OCI-LY7 (cell line): ENCODE measurements around the gene POPDC2. TPM values are rescaled to one million over a fixed set of nuclear protein-coding genes. Genes with fewer than 3 reads are reported as not detected.

ENCODE experiments used
- BruUV-seq: library from RNA; stranded (reverse); fragments of 400-500 nt; replicated peaks from 2 replicates; lab custom pipeline; 2021; lab: Mats Ljungman, UMichigan
- CTCF ChIA-PET: fragments of 300-600 bp; sonication (Branson Sonifier 250); formaldehyde crosslinking; loops from one replicate; lab custom pipeline; 2022; ENCODE audit warnings: antibody characterized with exemption; ENCODE audit not compliant: unreplicated experiment; lab: Charles Lee
- POLR2A ChIA-PET: fragments of 300-600 bp; sonication (Branson Sonifier 250); formaldehyde crosslinking; loops from one replicate; lab custom pipeline; 2022; ENCODE audit warnings: antibody characterized with exemption; lab: Charles Lee
- DNase-seq: peaks from one replicate; pipeline ENCODE4 v3.0.0-alpha.2; 2015; ENCODE audit warnings: low spot score
- H2AFZ ChIP-seq: fragments of 200-600 bp; sonication (generic), shearing (Covaris generic); 2 replicates; pipeline ENCODE4 v1.6.1; 2014; ENCODE audit warnings: mild to moderate bottlenecking, antibody characterized with exemption, low read length, moderate library complexity
- H3K27ac ChIP-seq: fragments of 200-600 bp; sonication (generic); 2 replicates; pipeline ENCODE4 v1.5.1; 2014; ENCODE audit warnings: mixed run types, low read depth, mild to moderate bottlenecking, moderate library complexity, low read length, inconsistent platforms; ENCODE audit not compliant: poor library complexity, severe bottlenecking
- H3K36me3 ChIP-seq: fragments of 200-600 bp; sonication (generic); 2 replicates; pipeline ENCODE4 v1.6.1; 2014; ENCODE audit warnings: mild to moderate bottlenecking, antibody characterized with exemption, low read length, moderate library complexity, mixed read lengths; ENCODE audit not compliant: insufficient read depth
- H3K4me1 ChIP-seq: fragments of 200-600 bp; sonication (generic); 2 replicates; pipeline ENCODE4 v1.5.1; 2014; ENCODE audit warnings: mild to moderate bottlenecking, low read length; ENCODE audit not compliant: insufficient read depth, poor library complexity, severe bottlenecking
- H3K4me2 ChIP-seq: fragments of 200-600 bp; sonication (generic); 2 replicates; pipeline ENCODE4 v1.6.1; 2014; ENCODE audit warnings: mild to moderate bottlenecking, low read length
- H3K4me3 ChIP-seq: fragments of 200-600 bp; sonication (generic); 2 replicates; pipeline ENCODE4 v1.5.1; 2014; ENCODE audit warnings: mild to moderate bottlenecking, low read depth, low read length; ENCODE audit not compliant: poor library complexity, severe bottlenecking
- H3K79me2 ChIP-seq: fragments of 200-600 bp; sonication (generic); 2 replicates; pipeline ENCODE4 v1.6.1; 2016; ENCODE audit warnings: low read depth, mild to moderate bottlenecking, low read length, moderate library complexity, mixed read lengths; ENCODE audit not compliant: insufficient read depth
- H3K9me2 ChIP-seq: fragments of 200-600 bp; sonication (generic); 2 replicates; pipeline ENCODE4 v1.6.1; 2016; ENCODE audit warnings: mild to moderate bottlenecking, low read length, mixed read lengths; ENCODE audit not compliant: insufficient read depth
- H3K9me3 ChIP-seq: fragments of 200-600 bp; sonication (generic); 2 replicates; pipeline ENCODE4 v1.6.1; 2014; ENCODE audit warnings: mild to moderate bottlenecking, mixed run types, low read length, mixed read lengths
- H4K20me1 ChIP-seq: fragments of 200-600 bp; sonication (generic); 2 replicates; pipeline ENCODE4 v1.6.1; 2014; ENCODE audit warnings: mild to moderate bottlenecking, antibody characterized with exemption, low read length, moderate library complexity, mixed read lengths; ENCODE audit not compliant: insufficient read depth
- EZH2phosphoT487 ChIP-seq: fragments of 200-600 bp; sonication (generic); IDR thresholded peaks from 2 replicates; pipeline ENCODE4 v1.6.1; 2018; ENCODE audit warnings: low read depth, borderline replicate concordance, mild to moderate bottlenecking, mixed run types, antibody characterized with exemption, low read length, moderate library complexity, mixed read lengths
- intact Hi-C: fragments of 100-400 bp; cut with micrococcal nuclease; formaldehyde crosslinking; loops from one replicate; pipeline ENCODE4 v1.10.0; 2022; ENCODE audit not compliant: unreplicated experiment
- total RNA-seq, 2 experiments: library from RNA; depleted of rRNA in 1 of 2; stranded (reverse); fragments of >200 nt in 1 of 2; shearing (Covaris generic) in 1 of 2; gene quantifications; 2 replicates each; pipeline ENCODE4 v1.2.3, GENCODE V29; 2014 to 2022
- TF ChIP-seq, protein P1 (sequence below): fragments of 200-600 bp; sonication (generic); conservative IDR thresholded peaks from 2 replicates; pipeline ENCODE4 v1.5.1; 2014; ENCODE audit warnings: mild to moderate bottlenecking, antibody characterized with exemption, low read length, moderate library complexity, mixed read lengths

Gene POPDC2
- total RNA-seq, 2 experiments from 2014 or later, result 0.16 to 1.3 TPM

DNA sequence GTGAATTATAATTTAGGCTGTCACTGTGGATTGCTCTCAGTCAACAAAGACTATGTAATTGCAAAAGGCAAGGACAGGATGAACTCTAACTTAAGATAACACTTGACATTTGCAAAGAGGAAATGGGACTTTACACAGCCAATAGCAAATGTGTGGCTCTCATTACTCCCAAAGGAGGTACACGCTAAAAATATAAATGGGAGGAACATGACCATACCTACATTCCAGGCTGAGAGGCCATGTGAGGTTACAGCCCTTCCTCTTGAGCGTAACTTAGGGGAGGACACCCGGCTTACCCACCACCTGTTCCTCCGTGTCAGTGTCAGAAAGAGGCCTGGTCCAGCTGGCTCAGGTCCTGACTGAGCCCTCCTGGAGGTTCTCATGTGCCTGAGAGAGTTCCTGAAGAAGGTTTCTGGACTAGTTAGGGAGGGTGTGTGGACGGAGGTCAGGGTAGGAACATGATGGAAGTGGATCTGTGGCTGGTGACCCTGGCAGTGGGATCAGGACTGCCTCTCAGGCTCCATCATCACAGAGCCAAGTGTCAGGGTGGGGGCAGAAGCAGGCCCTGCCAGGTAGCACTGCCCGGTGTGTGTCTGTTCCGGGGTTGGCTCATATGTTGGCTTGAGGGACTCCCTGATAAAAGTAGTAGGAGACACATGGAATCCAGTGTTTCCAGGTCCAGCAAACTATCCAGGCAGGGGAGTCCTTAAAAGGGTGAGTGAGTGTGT lies 7.9 kb downstream of the POPDC2 start:
- POLR2A ChIA-PET, result no interaction called here

DNA sequence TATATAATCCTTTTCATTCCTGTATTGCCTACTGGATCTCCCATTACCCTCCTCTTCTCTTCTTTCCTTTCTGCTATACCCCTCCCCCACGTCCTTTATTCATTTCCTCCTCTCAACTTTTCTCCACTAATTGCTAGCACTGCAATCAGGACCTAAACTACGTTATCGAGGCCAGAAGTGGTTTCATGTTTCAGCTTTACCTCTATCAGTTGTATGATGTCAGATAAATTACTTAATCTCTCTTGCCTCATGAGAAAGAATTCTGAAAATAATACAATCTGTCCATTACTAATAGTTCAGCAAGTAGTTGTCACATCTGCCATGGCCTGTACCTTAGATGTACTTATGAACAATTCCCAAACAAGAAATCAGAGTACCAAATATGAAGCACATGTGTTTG lies 10.6 kb downstream of the POPDC2 start:
- Histone ChIP-seq H3K36me3 (no peaks in the 10 kb centered on the region), H2AFZ (no peak overlapping the region), H3K27ac (no peak overlapping the region), H3K9me2 (no peaks in the 10 kb centered on the region), H4K20me1 (no peaks in the 10 kb centered on the region), H3K4me2 (no peak overlapping the region), H3K9me3 (no peaks in the 10 kb centered on the region), H3K4me3 (no peak overlapping the region), H3K4me1 (no peaks in the 10 kb centered on the region), H3K79me2 (no peaks in the 10 kb centered on the region)
- BruUV-seq, result no TSS peak
- intact Hi-C loops, result no loop called here
- TF ChIP-seq, protein P1, sequence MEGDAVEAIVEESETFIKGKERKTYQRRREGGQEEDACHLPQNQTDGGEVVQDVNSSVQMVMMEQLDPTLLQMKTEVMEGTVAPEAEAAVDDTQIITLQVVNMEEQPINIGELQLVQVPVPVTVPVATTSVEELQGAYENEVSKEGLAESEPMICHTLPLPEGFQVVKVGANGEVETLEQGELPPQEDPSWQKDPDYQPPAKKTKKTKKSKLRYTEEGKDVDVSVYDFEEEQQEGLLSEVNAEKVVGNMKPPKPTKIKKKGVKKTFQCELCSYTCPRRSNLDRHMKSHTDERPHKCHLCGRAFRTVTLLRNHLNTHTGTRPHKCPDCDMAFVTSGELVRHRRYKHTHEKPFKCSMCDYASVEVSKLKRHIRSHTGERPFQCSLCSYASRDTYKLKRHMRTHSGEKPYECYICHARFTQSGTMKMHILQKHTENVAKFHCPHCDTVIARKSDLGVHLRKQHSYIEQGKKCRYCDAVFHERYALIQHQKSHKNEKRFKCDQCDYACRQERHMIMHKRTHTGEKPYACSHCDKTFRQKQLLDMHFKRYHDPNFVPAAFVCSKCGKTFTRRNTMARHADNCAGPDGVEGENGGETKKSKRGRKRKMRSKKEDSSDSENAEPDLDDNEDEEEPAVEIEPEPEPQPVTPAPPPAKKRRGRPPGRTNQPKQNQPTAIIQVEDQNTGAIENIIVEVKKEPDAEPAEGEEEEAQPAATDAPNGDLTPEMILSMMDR, result no peak
- TF ChIP-seq EZH2phosphoT487, result no peak
- POLR2A ChIA-PET, result interaction anchor here (1.1 to 1.3 kb wide), 2 partner anchors 14 to 23 kb away, joined by 3 read pairs; no protein-coding TSS in a partner anchor
- CTCF ChIA-PET, result no interaction called here
- no peak for DNase-seq

More for the DNA sequence above, 7.9 kb downstream of the POPDC2 start:
- CTCF ChIA-PET, result no interaction called here
- no peaks in the 10 kb centered on the region for H3K4me1 ChIP-seq
- no TSS peak for BruUV-seq
- intact Hi-C loops, result no loop called here
- DNase-seq, result no peak
- no peak overlapping the region for H3K4me2 ChIP-seq
- no peaks in the 10 kb centered on the region for H3K79me2 ChIP-seq
- H3K4me3 ChIP-seq, result no peak overlapping the region
- H4K20me1 ChIP-seq, result no peaks in the 10 kb centered on the region
- H3K27ac ChIP-seq, result no peak overlapping the region
- H3K36me3 ChIP-seq, result no peaks in the 10 kb centered on the region
- no peak for TF ChIP-seq EZH2phosphoT487
- TF ChIP-seq, protein P1, result no peak
- no peak overlapping the region for H2AFZ ChIP-seq
- no peaks in the 10 kb centered on the region for H3K9me3 ChIP-seq
- H3K9me2 ChIP-seq, result no peaks in the 10 kb centered on the region

DNA sequence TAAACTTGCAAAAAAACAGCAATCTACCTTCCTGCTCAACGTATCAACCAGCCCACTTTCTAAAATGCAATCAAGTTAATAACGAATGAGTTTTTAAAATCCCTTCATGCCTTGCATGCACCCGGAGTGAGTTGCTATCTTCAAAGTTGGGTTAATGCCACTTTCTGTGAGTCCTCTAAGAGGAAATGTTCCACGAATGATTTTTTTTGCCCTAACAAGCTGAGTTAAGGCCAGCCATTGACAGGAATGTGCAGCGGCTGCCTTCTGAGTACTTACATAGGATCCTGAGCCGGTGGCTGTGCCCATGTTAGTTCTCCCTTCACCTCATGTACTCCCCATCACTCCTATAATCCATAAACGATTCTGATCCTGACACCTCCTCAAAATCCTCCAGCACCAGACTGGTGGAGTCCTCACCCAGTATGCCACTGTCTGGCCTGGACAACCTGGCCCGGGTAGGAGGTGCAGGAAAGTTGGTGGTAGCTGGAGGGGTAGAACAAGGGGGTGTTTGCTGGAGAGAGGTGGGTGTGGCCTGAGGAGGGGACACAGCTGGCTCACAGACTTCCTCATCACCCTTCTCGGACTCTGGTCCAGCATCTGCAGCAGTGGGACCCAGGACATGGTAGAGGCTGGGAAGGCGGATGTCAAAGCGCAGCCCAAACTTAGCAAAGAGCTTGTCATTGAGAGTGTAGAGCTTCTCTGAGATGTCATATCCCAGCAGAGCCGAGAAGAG lies 12.4 kb downstream of the POPDC2 start:
- H3K4me1 ChIP-seq, result no peaks in the 10 kb centered on the region
- ChIA-PET POLR2A (no interaction called here), CTCF (no interaction called here)
- no peak for DNase-seq
- BruUV-seq, result no TSS peak
- H3K4me2 ChIP-seq, result no peak overlapping the region
- H3K79me2 ChIP-seq, result no peaks in the 10 kb centered on the region
- no peaks in the 10 kb centered on the region for H3K9me3 ChIP-seq
- intact Hi-C loops, result no loop called here
- H4K20me1 ChIP-seq, result no peaks in the 10 kb centered on the region
- no peaks in the 10 kb centered on the region for H3K9me2 ChIP-seq
- H3K36me3 ChIP-seq, result no peaks in the 10 kb centered on the region
- no peak for TF ChIP-seq EZH2phosphoT487
- TF ChIP-seq, protein P1, result no peak
- H3K4me3 ChIP-seq, result no peak overlapping the region
- H2AFZ ChIP-seq, result no peak overlapping the region
- H3K27ac ChIP-seq, result no peak overlapping the region
